ENCODE results near the gene ADGRV1. TPM values are rescaled to one million over a fixed set of nuclear protein-coding genes. Genes with fewer than 3 reads are reported as not detected.
"Not testable (repeated sequence)": the region's sequence is repeated elsewhere in the genome, so short reads cannot be mapped to it uniquely, and the experiment has no call there.

Gene ADGRV1
- total RNA-seq, 1 donor from 2014 or later: 474 TPM

GRCh38 chr5:90830058-90830457 lies 271.5 kb downstream of the ADGRV1 start:
- no peak for DNase-seq

GRCh38 chr5:90833753-90834152 lies 275.2 kb downstream of the ADGRV1 start:
- no peak for DNase-seq

DNA sequence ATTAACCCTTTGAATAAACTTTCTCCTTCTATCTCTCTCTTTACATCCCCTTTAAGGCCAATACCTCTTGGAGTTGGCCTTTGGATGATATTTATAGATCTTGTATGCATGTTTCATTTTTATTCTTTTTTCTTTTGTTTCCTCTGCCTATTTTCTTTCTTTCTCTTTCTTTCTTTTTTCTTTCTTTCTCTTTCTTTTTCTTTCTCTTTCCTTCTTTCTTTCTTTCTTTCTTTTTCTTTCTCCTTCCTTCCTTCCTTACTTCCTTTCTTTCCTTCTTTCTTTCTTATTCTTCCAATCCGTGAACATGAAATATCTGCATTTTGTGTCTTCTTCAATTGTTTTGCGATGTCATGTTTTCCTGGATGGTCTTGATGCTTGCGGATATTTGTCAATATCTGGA lies 276.1 kb downstream of the ADGRV1 start:
- no peak for DNase-seq

DNA sequence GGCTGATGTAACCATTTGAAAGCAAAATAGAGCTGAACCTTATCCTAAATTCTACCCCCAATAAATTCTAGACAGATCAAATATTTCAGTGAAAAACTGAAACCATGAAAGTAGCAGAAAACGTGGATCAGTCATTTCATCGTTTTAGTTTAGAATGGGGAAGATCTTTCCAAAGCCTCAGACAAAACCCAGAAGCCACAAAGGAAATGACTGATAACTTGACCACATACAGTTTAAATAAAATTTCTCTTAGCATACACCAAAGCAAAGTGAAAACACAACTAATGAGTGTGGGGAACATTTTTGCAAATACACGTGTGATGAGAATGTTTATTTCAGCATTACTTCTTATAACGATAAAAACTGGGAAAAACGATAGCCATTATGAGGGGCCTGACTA lies 284.8 kb downstream of the ADGRV1 start:
- DNase-seq: no peak

DNA sequence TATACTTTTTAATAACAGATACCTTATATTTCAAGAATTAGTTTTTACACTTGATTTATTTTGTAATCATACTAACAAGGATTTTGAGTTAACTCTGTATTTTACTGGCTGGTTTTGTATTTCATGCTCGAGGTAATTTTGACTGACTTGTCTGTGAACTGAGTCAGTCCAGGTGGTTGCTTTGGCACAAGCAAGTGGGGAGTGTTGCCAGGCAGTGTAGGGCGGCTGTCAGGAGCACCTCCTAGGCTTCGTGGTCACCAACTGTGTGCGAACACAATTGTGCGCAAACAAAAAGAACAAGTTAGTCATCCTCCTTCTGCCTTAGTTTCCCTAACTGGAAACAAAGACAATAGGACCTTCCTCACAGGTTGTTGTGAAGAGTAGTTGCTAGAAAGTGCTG lies 286.3 kb downstream of the ADGRV1 start:
- DNase-seq: no peak

DNA sequence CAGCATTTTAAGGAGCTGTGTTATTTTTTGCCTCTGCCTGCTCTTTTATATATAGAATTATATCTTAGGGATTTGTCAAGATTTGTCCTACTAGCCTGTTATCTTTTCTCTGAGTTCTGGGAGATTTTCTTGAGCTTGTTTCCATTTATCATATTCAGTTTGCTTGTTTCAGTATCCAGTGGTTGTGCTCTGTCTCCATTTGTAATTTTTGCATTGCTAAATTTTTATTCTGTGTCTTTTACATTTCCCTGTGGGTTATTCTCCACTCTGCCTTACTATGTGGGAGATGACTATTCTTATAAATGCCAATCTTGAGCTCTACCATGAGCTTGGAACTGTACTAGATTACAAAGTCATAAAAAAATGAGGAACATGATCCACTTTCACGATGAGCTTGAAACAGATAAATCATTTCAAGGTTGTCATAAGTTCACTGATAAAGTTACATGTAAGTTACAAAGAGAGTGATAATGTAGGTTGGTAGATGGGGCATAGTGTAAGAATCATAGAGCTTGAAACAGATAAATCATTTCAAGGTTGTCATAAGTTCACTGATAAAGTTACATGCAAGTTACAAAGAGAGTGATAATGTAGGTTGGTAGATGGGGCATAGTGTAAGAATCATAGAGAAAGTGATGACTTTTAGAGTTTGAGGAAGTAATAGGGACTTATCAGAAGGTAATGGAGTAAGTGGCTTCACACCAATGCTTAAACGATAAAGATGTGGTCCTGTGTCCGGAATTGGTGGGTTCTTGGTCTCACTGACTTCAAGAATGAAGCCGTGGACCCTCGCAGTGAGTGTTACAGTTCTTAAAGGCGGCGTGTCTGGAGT lies 287.3 kb downstream of the ADGRV1 start:
- no peak for DNase-seq

- not testable (repeated sequence) for DNase-seq
Observed at GRCh38 chr5:90847606-90848005, 289.0 kb downstream of the ADGRV1 start.

DNA sequence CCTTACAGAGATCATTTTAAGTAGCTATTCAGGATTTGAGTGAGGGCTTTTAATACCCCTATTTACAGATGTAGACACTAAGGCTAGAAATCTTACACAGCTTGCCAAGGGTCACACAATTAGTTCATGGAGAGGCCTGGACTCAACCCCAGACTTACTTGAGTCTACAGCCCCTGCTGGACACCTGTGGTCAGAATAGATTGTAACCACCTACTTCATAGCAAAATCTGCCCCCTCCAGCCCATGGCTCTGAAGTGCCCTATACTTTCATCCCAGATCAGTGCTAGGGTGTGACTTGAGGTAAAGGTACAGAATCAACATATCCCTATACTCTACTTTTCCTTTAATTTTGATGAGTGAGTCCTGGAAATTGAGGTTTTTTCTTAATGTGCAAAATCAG lies 291.3 kb downstream of the ADGRV1 start:
- DNase-seq: no peak

DNA sequence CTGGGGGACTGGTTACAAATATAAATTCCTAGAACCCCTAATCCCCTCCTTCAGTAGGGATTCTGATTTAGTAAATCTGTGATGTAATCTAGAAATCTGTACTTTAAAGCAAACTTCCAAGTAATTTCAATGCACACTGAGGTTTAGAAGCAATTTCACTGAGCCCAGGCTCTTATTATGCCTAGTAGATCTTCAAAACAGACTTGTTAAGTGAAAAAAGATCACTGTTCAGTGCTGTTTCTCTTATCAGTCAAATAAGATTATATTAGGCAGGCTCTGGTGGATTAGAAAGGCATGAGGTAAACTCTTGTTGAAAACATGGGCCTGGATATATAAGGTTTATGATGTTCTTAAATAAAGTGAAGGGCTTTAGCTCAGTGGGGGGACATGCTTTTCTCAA lies 293.9 kb downstream of the ADGRV1 start:
- no peak for DNase-seq

- no peak for DNase-seq
Observed at GRCh38 chr5:90853750-90854149, 295.2 kb downstream of the ADGRV1 start.

DNA sequence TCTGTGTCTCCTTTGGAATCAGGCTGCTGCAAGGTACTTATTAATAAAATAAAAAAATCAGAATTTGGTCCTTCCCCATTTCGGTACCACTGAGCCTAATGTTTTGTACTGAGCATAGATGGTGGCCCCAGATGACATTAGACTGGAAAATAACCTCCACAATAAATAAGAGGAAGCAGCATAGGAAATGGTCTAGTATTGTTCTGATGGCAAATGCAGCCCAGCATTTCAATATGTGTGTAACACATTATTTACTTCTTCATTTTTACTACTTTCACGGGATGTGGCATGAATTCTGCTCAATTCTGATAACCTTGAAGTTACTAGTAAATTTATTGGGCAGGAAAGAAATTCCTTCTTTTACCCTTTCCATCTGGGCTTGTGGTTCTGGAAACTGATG lies 295.6 kb downstream of the ADGRV1 start:
- no peak for DNase-seq

- DNase-seq: no peak
Observed at GRCh38 chr5:90855296-90856010, 296.9 kb downstream of the ADGRV1 start.

- DNase-seq: no peak
Observed at GRCh38 chr5:90861843-90862586, 303.4 kb downstream of the ADGRV1 start.

DNA sequence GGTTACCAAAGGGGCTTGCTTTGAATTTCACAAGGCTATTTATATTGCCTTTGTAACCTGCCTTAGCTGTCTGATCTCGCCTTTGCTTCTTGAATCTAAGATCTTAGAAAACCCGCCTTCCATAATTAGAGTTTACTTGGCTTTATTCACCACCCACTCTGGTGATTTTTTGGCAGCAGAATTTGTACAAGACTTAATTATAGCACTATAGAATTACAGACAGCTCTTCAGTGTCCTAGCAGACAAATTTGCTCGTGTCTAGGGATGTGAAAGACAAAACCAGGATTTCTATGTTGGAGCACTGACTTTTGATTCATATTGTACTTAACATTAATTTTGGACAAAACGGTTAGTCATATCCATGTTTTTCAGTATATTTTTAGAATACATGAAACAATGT lies 306.6 kb downstream of the ADGRV1 start:
- no peak for DNase-seq

- DNase-seq: no peak
Observed at GRCh38 chr5:90866333-90866732, 307.7 kb downstream of the ADGRV1 start.

- no peak for DNase-seq
Observed at GRCh38 chr5:90866915-90867731, 308.5 kb downstream of the ADGRV1 start.

- no peak for DNase-seq
Observed at GRCh38 chr5:90868799-90869198, 310.2 kb downstream of the ADGRV1 start.

- no peak for DNase-seq
Observed at GRCh38 chr5:90871391-90871991, 312.9 kb downstream of the ADGRV1 start.

- no peak for DNase-seq
Observed at GRCh38 chr5:90873033-90873517, 314.5 kb downstream of the ADGRV1 start.

DNA sequence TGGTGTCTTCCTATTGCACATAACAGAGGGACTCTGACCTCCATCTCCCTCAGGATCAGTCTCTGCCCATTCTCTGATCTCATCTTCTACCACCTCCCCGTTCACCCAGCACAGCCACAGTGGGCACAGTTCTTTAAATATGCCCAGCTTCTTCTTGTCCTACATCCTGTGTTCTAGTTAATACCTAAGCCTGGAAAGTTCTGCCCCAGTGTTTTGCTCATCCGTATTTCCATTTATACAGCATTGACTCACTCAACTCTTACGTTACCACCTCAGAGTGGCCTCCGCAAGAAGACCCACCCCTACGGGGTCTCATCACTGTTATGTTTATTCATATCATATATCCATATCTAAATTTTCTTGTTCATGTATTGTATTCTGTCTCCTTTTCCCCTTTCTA lies 315.5 kb downstream of the ADGRV1 start:
- no peak for DNase-seq

DNA sequence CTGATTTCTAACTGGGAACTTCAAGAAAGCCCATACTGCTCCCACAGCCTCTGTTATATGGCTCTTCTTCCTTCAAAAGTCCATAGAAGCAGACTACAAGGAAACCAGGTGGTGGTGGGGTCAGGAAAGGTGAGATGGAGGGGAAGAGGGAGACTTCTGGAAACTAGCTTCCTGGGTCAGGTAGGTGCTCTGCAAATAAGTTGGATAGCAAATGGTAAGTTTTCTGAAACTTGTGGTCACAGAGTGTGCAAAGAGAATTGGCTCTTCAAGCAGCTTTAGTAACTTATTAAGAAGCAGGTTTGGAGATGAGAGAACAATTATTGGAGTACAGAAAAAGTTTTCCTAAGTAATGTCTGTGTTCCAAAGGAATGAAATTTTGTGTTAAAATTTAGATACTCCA lies 316.9 kb downstream of the ADGRV1 start:
- DNase-seq: no peak

DNA sequence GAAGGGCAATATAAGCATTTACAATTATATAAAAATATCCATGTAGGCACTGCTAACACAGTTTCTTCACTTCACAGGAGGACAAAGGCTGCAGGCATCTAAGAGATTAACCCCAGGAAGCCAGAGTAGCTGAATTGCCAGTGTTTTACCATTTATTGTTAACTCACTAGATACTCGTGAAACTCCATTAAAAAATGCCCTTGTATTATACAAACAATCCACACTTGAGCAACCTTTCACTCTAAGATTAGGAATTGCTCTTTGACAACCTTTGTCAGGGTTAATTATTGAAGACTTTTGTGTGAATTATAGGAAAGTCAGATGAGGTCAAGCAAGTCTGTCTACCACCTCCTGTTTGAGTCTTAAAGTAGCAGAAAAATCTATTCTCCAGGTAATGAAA lies 317.8 kb downstream of the ADGRV1 start:
- no peak for DNase-seq

Measured in occipital lobe (tissue), 2 donors.